ENCODE data around the gene MEAF6. TPM values are rescaled to one million over a fixed set of nuclear protein-coding genes. Genes with fewer than 3 reads are reported as not detected.

The MEAF6 gene
- total RNA-seq, 1 donor from 2014 or later = 79.9 TPM

DNA sequence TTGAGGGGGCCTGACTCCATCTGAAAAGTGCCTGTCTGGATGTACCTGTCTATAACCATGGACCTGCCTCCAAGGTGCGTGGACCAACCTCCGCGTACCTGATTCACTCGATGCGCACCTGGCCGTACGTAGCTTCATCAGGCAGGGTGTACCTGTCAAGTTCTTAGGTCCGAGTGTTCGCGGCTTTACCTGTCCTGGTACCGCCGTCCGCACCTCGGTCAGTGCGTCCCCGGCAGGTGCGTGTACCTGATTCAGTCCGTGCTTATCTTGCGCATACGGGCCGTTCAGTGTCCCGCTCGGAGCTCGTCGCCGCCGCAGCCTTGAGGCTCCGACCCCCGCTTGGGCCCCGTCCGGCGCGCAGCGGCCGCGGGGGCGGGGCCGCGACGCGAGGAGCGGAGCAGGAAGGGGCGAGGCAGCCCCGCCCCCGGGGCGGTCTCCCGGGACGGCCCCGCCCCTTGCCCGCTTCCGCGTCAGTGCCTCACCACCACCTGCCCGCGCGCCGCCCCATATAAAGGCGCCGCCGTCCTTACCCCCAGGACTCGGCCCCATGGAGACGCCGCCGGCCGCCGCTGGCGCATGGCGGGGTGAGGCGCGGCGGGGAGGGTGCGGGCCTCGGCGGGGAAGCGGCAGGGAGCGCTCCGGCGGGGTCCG lies 40.4 kb downstream of the MEAF6 start, which contains the start of gene ZC3H12A:
Gene ZC3H12A (plus strand): TSS at position 535 of the 651 bp plus-strand sequence. CDS start 917 bp downstream, outside the sequence.
- no peaks in the 10 kb centered on the region for H3K9me3 Mint-ChIP-seq
- H3K36me3 Mint-ChIP-seq = no peaks in the 10 kb centered on the region
- peak within 1 kb of the TSS; percentile 78 for H3K27ac Mint-ChIP-seq
- H3K27me3 Mint-ChIP-seq = peaks cover 38% of the 10 kb centered on the region
- TF ChIP-seq, protein P1, sequence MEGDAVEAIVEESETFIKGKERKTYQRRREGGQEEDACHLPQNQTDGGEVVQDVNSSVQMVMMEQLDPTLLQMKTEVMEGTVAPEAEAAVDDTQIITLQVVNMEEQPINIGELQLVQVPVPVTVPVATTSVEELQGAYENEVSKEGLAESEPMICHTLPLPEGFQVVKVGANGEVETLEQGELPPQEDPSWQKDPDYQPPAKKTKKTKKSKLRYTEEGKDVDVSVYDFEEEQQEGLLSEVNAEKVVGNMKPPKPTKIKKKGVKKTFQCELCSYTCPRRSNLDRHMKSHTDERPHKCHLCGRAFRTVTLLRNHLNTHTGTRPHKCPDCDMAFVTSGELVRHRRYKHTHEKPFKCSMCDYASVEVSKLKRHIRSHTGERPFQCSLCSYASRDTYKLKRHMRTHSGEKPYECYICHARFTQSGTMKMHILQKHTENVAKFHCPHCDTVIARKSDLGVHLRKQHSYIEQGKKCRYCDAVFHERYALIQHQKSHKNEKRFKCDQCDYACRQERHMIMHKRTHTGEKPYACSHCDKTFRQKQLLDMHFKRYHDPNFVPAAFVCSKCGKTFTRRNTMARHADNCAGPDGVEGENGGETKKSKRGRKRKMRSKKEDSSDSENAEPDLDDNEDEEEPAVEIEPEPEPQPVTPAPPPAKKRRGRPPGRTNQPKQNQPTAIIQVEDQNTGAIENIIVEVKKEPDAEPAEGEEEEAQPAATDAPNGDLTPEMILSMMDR (conservative IDR thresholded peaks at IDR 0.05) = no peak
- H3K4me3 Mint-ChIP-seq = peak within 1 kb of the TSS; percentile 86
- DNase-seq (ENCODE audit: extremely low spot score, unreplicated experiment) = peak; percentile 85
- H3K4me1 Mint-ChIP-seq (ENCODE audit: unreplicated experiment) = peaks cover 31% of the 10 kb centered on the region

DNA sequence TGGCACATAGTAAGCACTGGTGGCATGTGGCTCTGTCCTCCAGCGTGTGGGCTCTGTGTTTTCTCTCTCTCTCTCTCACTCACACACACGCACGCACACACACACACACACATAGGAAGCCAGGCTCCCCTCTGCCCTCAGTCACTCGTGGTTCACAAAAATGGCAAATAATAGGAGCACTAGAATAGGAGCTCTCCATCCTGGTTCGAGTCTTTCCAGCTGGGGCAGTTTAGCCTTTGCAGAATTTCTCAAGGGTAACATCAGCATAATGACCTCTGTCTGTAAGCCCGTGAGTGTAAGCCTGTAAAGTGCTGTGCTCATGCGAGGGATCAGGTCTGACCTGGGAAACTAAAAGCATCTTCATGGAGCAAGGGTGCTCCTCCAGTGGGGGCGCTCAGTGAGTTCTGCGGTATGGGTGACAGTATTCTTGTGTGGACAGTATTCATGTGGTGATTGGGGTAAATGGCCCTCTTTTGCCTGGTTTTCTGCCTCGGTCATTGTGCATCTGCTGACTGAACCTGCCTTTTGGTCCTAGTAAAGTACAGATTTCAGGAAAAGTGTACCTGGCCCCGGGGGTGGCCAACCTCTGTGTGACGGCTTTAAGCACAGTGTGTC lies 41.0 kb downstream of the MEAF6 start:
- peak overlapping the region; percentile 77 for H3K4me3 Mint-ChIP-seq
- no peaks in the 10 kb centered on the region for H3K9me3 Mint-ChIP-seq
- peaks cover 31% of the 10 kb centered on the region for H3K4me1 Mint-ChIP-seq (ENCODE audit: unreplicated experiment)
- no peaks in the 10 kb centered on the region for H3K36me3 Mint-ChIP-seq
- peaks cover 39% of the 10 kb centered on the region for H3K27me3 Mint-ChIP-seq
- TF ChIP-seq, protein P1 (conservative IDR thresholded peaks at IDR 0.05) = no peak
- no peak for DNase-seq (ENCODE audit: extremely low spot score, unreplicated experiment)
- peak overlapping the region; percentile 57 for H3K27ac Mint-ChIP-seq

DNA sequence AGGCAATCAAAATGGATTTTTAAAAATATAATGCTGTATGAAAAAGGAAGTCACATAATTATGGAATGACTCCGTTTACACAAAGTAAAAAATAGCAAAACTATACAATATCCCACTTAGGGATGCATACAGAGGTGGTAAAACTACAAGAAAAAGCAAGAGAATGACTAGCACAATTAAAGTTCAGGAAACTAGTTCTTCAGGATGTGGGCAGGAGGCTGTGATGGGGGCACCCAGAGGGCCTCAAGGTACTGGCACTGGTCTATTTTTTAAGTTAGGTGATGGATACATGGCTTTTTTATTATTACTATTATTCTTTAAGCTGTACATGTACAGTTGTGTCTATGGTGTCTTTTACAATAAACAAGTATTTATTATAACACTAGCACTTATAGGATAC lies 41.6 kb downstream of the MEAF6 start:
- H3K9me3 Mint-ChIP-seq = no peaks in the 10 kb centered on the region
- H3K27ac Mint-ChIP-seq = peak overlapping the region; percentile 57
- peaks cover 30% of the 10 kb centered on the region for H3K4me1 Mint-ChIP-seq (ENCODE audit: unreplicated experiment)
- H3K36me3 Mint-ChIP-seq = no peaks in the 10 kb centered on the region
- TF ChIP-seq, protein P1 (conservative IDR thresholded peaks at IDR 0.05) = no peak
- H3K27me3 Mint-ChIP-seq = peaks cover 39% of the 10 kb centered on the region
- DNase-seq (ENCODE audit: extremely low spot score, unreplicated experiment) = no peak
- H3K4me3 Mint-ChIP-seq = peak overlapping the region; percentile 78

DNA sequence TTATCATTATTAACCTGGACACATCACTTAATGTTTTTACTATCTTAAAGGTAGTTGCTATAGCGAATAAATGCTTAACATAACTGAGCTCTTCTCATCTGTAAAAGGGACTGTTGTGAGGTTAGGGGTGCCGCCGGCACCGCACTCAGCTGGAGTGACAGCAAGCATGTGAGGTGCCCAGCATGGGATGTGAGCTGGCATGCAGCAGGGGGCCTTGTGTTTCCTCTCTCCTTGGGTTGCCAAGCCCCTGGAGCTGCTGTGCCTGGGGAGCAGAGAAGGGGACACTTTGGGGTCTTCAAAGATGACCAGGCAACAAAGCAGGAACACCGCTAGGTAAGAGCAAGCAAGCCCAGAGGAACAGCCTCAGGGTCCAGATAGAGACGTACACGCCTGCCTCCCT lies 42.3 kb downstream of the MEAF6 start:
- H3K9me3 Mint-ChIP-seq = no peaks in the 10 kb centered on the region
- no peak for DNase-seq (ENCODE audit: extremely low spot score, unreplicated experiment)
- TF ChIP-seq, protein P1 (conservative IDR thresholded peaks at IDR 0.05) = no peak
- H3K27me3 Mint-ChIP-seq = peaks cover 42% of the 10 kb centered on the region
- H3K36me3 Mint-ChIP-seq = no peaks in the 10 kb centered on the region
- H3K27ac Mint-ChIP-seq = peak overlapping the region; percentile 85
- peak overlapping the region; percentile 78 for H3K4me3 Mint-ChIP-seq
- H3K4me1 Mint-ChIP-seq (ENCODE audit: unreplicated experiment) = peaks cover 26% of the 10 kb centered on the region

DNA sequence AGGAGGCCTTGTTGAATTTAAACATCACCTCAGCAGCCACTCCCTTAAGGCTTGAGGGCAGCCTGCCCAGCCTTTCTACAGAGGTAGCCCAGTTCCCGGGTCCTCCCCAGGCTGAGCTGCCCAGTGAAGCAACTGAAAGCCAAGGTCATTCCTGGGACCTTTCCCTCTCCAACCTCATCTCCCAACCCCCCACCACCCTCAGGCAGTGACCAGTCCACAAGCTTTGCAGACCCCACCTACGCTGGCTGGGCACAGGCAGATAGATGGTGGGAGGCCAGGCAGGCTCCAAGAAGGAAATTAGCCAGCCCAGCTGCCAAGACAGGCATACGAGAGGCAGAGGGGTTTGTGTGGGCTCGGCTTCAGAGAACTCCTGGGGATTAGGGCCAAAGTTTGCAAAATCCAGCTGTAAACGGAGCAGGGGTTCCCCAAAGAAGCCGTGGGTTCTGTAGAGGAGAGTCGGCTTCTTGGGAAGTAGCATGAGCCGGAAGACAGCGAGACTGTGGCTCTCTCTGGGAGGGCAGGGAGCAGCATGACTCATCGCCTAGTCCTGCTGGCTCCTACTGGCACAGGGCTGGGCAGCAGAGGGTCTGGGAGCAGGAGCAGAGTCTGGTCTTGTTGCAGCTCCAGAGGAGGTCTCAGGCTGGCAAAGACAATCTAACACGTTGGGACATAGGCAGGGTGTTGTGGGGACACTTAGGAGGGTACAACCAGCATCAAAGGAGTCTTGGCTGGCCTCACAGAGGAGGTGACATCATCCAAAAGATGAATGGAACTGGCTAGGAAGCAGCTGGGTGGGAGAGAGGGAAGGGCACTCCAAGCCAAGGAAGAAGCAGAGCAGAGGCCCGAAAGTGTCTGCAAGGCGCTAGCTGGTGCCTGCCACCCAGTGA lies 43.0 kb downstream of the MEAF6 start:
- Mint-ChIP-seq H3K4me3 (peak overlapping the region; percentile 55), H3K4me1 (ENCODE audit: unreplicated experiment) (peaks cover 22% of the 10 kb centered on the region), H3K36me3 (no peaks in the 10 kb centered on the region), H3K27ac (peak overlapping the region; percentile 85), H3K27me3 (peaks cover 42% of the 10 kb centered on the region), H3K9me3 (no peaks in the 10 kb centered on the region)
- DNase-seq (ENCODE audit: extremely low spot score, unreplicated experiment) = no peak
- TF ChIP-seq, protein P1 (conservative IDR thresholded peaks at IDR 0.05) = no peak
